ENCODE results near the gene BRDT. TPM values are rescaled to one million over a fixed set of nuclear protein-coding genes. Genes with fewer than 3 reads are reported as not detected.

The BRDT gene
- total and polyA plus RNA-seq, 2 of the 13 experiments (the other 11 are each of a cell fraction or from before 2014, with no cell fraction given) = not detected

- TF ChIP-seq USF2 (IDR thresholded peaks at IDR 0.05; ENCODE audit: low read depth, low read length) (no peak), USF2 (CRISPR knock-in tag; IDR thresholded peaks at IDR 0.05; ENCODE audit: borderline replicate concordance) (no peak), ZNF629 (CRISPR knock-in tag; conservative IDR thresholded peaks at IDR 0.05) (no peak)
Measured at GRCh38 chr1:92013923-92014322, 64.7 kb downstream of the BRDT start (continued).

GRCh38 chr1:92016720-92017316 lies 67.6 kb downstream of the BRDT start:
- no peak overlapping the region for H3K4me3 ChIP-seq (replicated peaks in 1 of 3; ENCODE audit: insufficient read depth in 1 of 3, low read depth in 2 of 3, low read length in 3 of 3)
- ATAC-seq (no peak), FAIRE-seq (no peak), DNase-seq (ENCODE audit: low spot score) (no peak)
- H3K27me3 ChIP-seq (ENCODE audit: control insufficient read depth in 1 of 2, insufficient read depth in 2 of 2, low read length in 2 of 2) = no peaks in the 10 kb centered on the region; a peak in 1 of 5 replicates
- H3K79me2 ChIP-seq (ENCODE audit: insufficient read depth, low read length) = no peaks in the 10 kb centered on the region
- no peaks in the 10 kb centered on the region for H4K20me1 ChIP-seq (ENCODE audit: insufficient read depth, low read length)
- no peak overlapping the region for H3K4me2 ChIP-seq (ENCODE audit: low read depth, low read length)
- H3K27ac ChIP-seq (ENCODE audit: extremely low read length, insufficient read depth, low read length) = no peak overlapping the region
- TF ChIP-seq ZNF740 (CRISPR knock-in tag; IDR thresholded peaks at IDR 0.05) (no peak), ZNF510 (CRISPR knock-in tag; IDR thresholded peaks at IDR 0.05; ENCODE audit: low read depth) (no peak), CCAR2 (optimal IDR thresholded peaks at IDR 0.05; ENCODE audit: low read depth, low read length) (no peak), PPARG (CRISPR knock-in tag; conservative IDR thresholded peaks at IDR 0.05) (no peak), MXI1 (IDR thresholded peaks at IDR 0.05; ENCODE audit: borderline replicate concordance, low read depth, low read length) (no peak), POLR2A (IDR thresholded peaks at IDR 0.05; ENCODE audit: insufficient read depth in 1 of 2, low read depth in 2 of 2, low read length in 2 of 2) (no peak), GTF2F1 (IDR thresholded peaks at IDR 0.05; ENCODE audit: low read length) (no peak), NFKBIZ (CRISPR knock-in tag; IDR thresholded peaks at IDR 0.05) (no peak), ZNF230 (CRISPR knock-in tag; IDR thresholded peaks at IDR 0.05) (no peak)
- ChIA-PET CTCF (ENCODE audit: low intra/inter-chr PET ratio, low total read pairs) (no interaction called here), POLR2A (no interaction called here)
- no peaks in the 10 kb centered on the region for H3K36me3 ChIP-seq (replicated peaks in 1 of 2; ENCODE audit: control insufficient read depth in 1 of 2, insufficient read depth in 2 of 2, low read length in 2 of 2)
- 26% methylated on average over 5 of the region's 5 CpGs for WGBS (ENCODE audit: low lambda C conversion rate)
- H2AFZ ChIP-seq (ENCODE audit: low read length) = no peak overlapping the region
- H3K9me3 ChIP-seq (ENCODE audit: low read length) = no peaks in the 10 kb centered on the region
- intact Hi-C loops (cut with micrococcal nuclease; ENCODE audit: unreplicated experiment) (no loop called here), in situ Hi-C loops (cut with HindIII; ENCODE audit: extremely low pct_ligation_motif_present, low pct_unique_long_range_greater_than_20kb) (loop anchor here (25.0 kb wide), 1 partner anchor 595 kb away; no protein-coding TSS in a partner anchor)
- no peaks in the 10 kb centered on the region for H3K4me1 ChIP-seq (ENCODE audit: insufficient read depth, low read length)
- no TSS peak for BruUV-seq (replicated peaks)
- H3K9ac ChIP-seq (ENCODE audit: insufficient read depth, low read depth, low read length) = no peak overlapping the region

Measured in HepG2 (cell line).